ENCODE results near the gene TDRD12.
"Not testable (repeated sequence)": the region's sequence is repeated elsewhere in the genome, so short reads cannot be mapped to it uniquely, and the experiment has no call there.

TDRD12 gene

GRCh38 chr19:32831611-32832010 is 112.0 kb downstream of the TDRD12 start:
- H3K4me3 ChIP-seq (ENCODE audit: low read depth, low read length), result no peak overlapping the region

GRCh38 chr19:32832094-32832493 is 112.5 kb downstream of the TDRD12 start:
- H3K4me3 ChIP-seq (ENCODE audit: low read depth, low read length), result not testable (repeated sequence)

More at GRCh38 chr19:32831611-32832010, 112.0 kb downstream of the TDRD12 start:
- TF ChIP-seq CTCF (IDR thresholded peaks at IDR 0.05; ENCODE audit: borderline replicate concordance, insufficient read depth, low read depth, low read length), result no peak

- H3K4me3 ChIP-seq (ENCODE audit: low read depth, low read length), result not testable (repeated sequence)
These were observed 113.3 kb downstream of the TDRD12 start for GRCh38 chr19:32832825-32833224.

- H3K4me3 ChIP-seq (ENCODE audit: low read depth, low read length), result not testable (repeated sequence)
These were observed 113.8 kb downstream of the TDRD12 start for GRCh38 chr19:32833388-32833787.

GRCh38 chr19:32837531-32837930 is 118.0 kb downstream of the TDRD12 start:
- no peak overlapping the region for H3K4me3 ChIP-seq (ENCODE audit: low read depth, low read length)
- no peak for TF ChIP-seq CTCF (IDR thresholded peaks at IDR 0.05; ENCODE audit: borderline replicate concordance, insufficient read depth, low read depth, low read length)

GRCh38 chr19:32842061-32842460 is 122.5 kb downstream of the TDRD12 start:
- TF ChIP-seq CTCF (IDR thresholded peaks at IDR 0.05; ENCODE audit: borderline replicate concordance, insufficient read depth, low read depth, low read length), result no peak
- no peak overlapping the region for H3K4me3 ChIP-seq (ENCODE audit: low read depth, low read length)

- no peak overlapping the region for H3K4me3 ChIP-seq (ENCODE audit: low read depth, low read length)
- TF ChIP-seq CTCF (IDR thresholded peaks at IDR 0.05; ENCODE audit: borderline replicate concordance, insufficient read depth, low read depth, low read length), result no peak
These were observed 124.2 kb downstream of the TDRD12 start for GRCh38 chr19:32843716-32844245.

GRCh38 chr19:32848035-32848434 is 128.5 kb downstream of the TDRD12 start:
- not testable (repeated sequence) for H3K4me3 ChIP-seq (ENCODE audit: low read depth, low read length)

- no peak for TF ChIP-seq CTCF (IDR thresholded peaks at IDR 0.05; ENCODE audit: borderline replicate concordance, insufficient read depth, low read depth, low read length)
- no peak overlapping the region for H3K4me3 ChIP-seq (ENCODE audit: low read depth, low read length)
These were observed 132.6 kb downstream of the TDRD12 start for GRCh38 chr19:32852216-32852615.

- not testable (repeated sequence) for H3K4me3 ChIP-seq (ENCODE audit: low read depth, low read length)
These were observed 137.3 kb downstream of the TDRD12 start for GRCh38 chr19:32856818-32857217.

Measured in GM12875 (cell line).